GM18505 (cell line): ENCODE results near the gene SHLD1.
"Not testable (repeated sequence)": the region's sequence is repeated elsewhere in the genome, so short reads cannot be mapped to it uniquely, and the experiment has no call there.

Source experiments
- ATAC-seq: cut with Tn5 transposase; IDR thresholded peaks from one replicate; pipeline ENCODE4 v1.9.1; 2021; ENCODE audit not compliant: unreplicated experiment
- POLR2A ChIP-seq: IDR thresholded peaks from 4 replicates; pipeline ENCODE4 v1.6.1; 2011; ENCODE audit warnings: borderline replicate concordance; ENCODE audit not compliant: insufficient read depth, insufficient read length; ENCODE audit errors: extremely low read depth

Gene SHLD1

DNA sequence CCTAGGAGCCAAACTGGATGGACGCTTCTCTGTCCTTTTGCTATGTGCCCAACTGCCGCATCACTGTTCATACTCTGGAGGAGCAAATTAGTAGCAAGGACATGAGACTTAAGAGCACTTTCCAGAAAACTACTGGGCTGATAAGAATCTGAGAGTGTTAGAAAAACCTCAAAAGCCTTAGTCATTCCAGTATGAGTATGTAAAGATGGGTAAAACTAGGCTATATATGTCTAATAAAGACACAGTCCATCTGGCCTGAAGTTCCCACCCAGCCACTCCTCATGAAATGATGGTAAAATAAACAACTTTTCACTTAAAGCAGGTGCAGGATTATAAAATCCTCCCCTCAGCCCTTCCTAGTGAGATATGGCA, 30.6 kb downstream of the SHLD1 start:
- ATAC-seq: no peak
- no peak for TF ChIP-seq POLR2A

DNA sequence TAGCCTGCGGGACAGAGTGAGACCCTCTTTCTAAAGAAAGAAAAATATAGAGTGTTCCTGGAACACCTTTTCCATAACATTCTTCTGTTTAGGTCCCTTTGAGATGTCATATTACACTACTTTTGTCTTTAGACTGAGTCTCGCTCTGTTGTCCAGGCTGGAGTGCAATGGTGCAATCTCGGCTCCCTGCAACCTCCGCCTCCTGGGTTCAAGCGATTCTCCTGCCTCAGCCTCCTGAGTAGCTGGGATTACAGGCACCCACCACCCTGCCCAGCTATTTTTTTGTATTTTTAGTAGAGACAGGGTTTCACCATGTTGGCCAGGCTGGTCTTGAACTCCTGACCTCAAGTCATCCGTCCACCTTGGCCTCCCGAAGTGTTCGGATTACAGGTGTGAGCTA, 31.2 kb downstream of the SHLD1 start:
- not testable (repeated sequence) for ATAC-seq

DNA sequence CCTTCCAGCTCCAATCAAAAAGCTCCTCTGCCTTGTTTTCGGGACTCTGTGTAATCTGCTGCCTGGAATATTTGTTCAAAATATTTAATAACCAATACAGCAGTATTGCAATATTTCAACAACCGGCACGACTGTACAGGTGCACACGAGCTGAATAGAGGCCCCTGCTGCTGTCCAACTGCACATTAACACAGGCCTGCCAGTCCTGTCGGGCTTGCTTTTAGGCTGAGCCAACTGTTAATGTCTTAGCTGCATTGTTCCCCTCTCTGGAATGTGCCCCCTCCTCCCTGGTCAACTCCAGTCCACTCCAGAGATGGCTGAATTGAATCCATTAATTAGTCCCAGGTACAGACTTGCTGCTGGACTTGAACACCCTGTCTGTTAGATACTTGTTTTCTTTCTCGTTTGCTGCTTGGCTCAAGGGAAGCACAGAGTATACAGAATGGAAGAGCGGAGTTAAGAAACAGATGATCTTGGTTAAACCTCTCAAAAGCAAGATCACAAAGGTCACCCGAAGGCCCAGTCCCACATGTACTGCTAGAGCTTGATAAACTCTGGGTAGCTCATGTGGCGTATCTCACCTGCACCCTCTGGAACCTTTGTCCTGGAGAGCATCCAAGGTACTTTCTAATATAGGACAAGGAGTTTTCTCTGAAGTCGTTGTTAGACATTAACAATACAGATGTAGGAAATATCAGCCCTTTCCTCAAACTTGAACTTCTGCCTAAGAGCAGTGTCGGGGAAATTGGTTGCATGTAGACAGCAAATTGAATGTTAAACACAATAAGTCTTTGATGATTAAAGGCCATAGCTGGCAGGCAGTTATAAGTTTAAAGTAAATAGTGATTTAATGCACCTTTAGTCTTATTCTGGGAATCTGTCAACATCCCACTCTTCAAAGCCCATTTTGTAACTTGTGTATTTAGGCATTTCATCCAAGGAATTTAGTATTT, 31.9 kb downstream of the SHLD1 start:
- ATAC-seq: no peak

DNA sequence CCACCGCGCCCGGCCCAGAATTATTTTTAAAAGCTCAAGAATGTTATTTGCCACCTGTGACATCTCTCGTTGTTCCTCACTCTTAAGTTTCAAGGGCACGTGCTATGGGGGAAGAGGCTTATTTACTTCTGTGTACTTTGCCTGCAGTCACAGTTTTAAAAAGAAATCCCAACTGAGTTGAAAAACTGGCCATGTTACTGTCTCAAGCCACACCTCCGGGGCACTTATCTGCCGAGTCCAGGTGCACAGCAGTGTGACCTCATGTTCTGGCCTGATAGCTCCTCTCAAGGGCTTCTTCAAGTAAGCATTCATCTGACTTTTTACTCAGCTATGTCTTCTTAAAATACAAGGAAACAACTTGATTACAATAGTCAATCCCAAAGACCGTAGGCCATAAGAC, 34.5 kb downstream of the SHLD1 start:
- no peak for ATAC-seq
- TF ChIP-seq POLR2A: no peak

More for the DNA sequence above, 31.9 kb downstream of the SHLD1 start:
- no peak for TF ChIP-seq POLR2A

DNA sequence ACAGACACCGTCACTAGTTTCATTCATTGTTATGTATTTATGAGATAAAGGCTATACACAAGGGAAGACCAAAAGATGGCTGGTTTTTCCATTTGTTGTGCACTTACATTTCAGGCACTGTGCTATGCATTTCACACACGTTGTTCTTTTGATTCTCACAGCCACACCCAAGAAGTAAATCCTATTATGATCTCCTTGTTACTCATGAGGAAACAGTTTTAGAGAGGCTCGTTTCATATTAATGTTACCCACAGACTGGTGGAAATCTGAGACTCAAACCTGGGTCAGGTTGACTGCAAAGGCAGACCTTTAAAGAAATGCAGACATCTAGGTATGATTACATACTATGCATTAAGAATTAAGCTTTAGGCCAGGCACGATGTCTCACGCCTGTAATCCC, 34.9 kb downstream of the SHLD1 start:
- TF ChIP-seq POLR2A: no peak
- no peak for ATAC-seq

DNA sequence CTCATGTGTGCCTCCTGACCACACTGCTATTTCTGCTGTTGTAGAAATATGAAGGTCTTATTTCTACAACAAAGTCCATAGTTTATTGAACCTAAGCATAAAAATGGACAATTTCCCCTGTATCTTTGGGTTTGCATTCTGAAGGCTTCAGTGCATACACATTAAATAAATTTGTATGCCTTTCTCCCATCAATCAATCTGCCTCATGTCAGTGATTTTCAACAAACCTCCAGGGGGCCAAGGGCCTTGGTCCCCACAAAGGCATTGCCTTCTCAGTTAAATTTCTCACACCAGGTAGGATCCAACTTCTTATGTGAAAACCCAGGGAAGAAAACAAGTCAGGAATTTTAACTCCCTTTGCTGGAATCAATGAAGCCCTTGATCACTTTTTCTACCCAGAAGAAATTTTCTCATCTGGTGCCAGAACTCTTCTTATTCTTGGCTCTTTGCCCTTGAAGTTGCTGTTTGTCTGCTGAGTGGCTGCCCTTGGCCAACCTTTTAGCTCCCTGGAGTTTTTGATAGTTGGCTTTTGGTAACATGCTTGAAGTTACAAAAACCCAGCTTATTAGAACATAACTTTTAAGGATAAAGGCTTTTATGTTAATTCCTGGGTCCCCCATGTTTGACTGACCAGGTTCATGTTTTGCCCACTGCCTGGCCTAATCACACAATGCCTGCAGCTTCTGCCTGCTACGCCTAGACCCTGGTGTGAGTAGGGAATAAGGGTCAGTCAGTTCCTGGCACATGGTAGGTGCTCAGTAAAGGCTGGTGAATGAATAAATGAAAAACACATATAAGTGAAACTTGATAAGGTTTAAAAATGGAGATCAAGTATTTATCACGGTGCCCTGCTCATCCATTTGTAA, 37.0 kb downstream of the SHLD1 start:
- TF ChIP-seq POLR2A: no peak
- no peak for ATAC-seq

DNA sequence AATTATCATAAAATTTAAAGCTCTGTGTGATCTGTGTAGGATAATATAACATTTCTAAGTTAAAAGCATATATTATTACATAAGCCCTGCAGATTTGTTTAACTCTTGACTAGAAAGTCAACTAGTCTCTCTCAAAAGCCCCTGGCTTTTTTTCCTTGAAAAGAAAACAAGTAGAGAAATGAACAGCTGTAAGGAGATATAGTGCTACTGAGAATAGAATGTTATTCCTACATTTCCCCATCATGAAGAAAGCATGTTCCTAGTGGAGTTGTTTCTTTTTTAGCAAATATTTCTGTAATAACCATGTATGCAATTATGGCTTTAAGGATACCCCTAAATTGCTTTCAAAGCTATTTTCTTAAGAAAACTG, 37.6 kb downstream of the SHLD1 start:
- TF ChIP-seq POLR2A: no peak
- ATAC-seq: no peak

DNA sequence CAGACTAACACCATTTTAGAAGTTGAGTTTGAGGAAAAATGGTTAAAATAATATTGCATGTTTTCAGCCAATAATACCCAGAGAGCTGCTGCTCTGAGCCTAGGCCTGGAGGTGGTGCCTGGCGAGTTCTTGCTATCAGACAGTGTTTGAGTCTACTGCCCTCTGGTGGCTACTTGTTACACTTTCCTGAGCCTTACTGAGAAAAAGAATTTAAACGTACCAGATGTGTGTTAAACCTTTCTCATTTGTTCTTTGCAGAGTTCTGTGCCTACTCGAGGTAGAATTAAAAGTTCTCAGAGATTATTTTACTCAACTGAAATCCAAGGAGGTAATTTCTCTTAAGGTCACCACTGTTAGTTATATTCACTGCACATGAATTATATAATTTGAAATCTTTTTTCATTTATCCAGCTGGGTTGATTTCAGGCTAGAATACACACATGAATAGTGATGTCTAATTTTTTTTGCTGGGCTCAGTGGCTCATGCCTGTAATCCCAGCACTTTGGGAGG, 38.2 kb downstream of the SHLD1 start:
- ATAC-seq: peak; percentile 83
- no peak for TF ChIP-seq POLR2A

DNA sequence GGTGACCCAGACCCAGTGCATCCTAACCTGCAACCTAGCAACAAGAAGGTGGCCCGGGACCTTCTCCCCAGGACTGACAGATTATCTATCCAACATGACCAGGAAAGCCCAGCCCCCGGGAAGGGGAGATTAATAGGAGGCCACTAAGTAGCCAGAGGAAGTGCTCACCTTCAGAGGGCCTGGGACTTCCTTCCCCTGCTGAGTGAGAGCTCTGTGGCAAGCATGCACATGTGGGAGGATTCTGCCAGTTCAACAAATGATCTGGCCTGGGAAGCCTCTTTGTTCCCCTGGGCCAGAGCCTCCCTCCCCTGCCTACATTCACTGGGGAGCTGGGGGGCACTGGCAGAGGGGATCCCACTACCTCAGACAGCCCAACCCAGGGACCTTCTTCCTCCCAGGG, 39.6 kb downstream of the SHLD1 start:
- no peak for ATAC-seq

DNA sequence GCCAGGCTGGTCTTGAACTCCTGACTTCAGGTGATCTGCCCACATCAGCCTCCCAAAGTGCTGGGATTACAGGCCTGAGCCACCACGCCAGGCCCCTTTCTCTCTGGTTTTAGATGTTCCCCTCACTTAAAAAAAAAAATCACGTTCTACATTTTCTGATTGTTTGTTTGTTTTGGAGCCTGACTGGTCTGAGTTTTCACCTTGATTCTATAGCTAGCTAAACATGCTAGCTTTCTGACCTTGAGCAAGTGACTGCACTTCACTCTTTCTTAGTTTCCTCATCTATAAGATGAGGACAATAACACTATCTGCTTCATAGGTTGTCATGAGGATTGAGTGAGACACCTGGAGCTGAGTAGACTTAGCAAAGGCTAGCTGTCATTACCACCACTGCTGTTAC, 43.7 kb downstream of the SHLD1 start:
- TF ChIP-seq POLR2A: no peak
- no peak for ATAC-seq

More for the DNA sequence above, 39.6 kb downstream of the SHLD1 start:
- no peak for TF ChIP-seq POLR2A

DNA sequence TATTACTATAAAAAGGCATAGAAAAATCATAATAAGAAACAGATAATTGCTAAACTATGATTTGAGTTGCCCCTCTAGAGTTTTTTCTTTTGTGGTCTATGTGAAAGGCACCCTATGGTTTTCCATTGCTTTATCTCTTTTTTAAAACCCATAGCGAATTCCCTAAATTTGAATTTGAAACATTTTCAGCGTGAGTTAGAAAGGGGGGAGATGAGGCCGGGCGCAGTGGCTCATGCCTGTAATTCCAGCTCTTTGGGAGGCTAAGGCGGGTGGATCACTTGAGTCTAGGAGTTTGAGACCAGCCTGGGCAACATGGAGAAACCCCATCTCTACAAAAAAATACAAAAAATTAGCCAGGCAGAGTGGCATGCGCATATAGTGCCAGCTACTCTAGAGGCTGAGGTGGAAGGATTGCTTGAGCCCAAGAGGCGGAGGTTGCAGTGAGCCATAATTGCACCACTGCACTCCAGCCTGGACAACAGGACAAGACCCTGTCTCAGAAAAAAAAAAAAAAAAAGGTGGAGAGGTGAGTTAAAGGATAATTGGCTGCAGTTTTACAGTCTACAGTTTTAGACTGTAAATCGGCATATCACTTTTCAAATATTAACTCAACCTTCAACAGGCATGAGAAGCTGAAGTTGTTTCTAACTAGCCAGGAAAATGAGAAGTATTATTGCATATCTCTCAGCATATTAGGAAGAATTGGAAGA, 46.3 kb downstream of the SHLD1 start:
- no peak for ATAC-seq
- TF ChIP-seq POLR2A: no peak

DNA sequence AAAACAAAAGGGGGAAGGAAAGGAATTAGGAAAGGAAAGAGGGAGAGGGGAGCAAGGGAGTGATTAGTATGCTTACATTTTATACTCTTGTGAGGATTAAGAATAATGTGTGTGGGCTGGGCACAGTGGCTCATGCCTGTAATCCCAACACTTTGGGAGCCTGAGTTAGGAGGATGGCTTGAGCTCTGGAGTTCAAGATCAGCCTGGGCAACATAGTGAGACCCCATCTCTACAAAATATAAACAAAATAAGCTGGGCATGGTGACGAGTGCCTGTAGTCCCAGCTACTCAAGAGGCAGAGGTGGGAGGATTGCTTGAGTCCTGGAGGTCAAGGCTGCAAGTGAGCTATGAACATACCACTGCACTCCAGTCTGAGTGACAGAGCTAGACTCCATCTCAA, 47.0 kb downstream of the SHLD1 start:
- ATAC-seq: no peak
- TF ChIP-seq POLR2A: no peak

DNA sequence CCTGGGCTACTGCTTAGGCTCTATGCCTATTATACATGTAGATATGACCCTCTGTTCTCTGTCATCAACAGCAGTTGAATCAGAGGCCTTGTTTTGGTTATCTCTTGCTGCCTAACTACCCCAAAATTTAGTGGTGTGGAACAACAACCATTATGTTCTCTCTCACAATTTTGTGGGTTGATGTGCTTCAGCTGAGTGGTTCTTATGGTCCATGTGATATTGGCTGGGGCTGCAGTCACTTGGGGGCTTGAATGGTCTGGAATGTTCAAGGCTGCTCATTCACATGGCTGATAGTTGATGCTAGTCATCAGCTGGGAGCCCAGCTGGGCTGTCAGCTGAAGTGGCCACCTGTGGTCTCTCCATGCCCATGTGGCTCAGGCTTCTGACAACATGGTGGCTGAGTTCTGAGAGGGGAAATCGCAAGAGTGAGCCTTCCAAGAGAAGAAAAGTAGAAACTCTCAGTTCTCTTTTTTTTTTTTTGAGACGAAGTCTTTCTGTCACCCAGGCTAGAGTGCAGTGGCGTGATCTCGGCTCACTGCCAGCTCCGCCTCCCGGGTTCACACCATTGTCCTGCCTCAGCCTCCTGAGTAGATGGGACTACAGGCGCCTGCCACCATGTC, 47.8 kb downstream of the SHLD1 start:
- TF ChIP-seq POLR2A: peak; percentile 31
- peak; percentile 91 for ATAC-seq

DNA sequence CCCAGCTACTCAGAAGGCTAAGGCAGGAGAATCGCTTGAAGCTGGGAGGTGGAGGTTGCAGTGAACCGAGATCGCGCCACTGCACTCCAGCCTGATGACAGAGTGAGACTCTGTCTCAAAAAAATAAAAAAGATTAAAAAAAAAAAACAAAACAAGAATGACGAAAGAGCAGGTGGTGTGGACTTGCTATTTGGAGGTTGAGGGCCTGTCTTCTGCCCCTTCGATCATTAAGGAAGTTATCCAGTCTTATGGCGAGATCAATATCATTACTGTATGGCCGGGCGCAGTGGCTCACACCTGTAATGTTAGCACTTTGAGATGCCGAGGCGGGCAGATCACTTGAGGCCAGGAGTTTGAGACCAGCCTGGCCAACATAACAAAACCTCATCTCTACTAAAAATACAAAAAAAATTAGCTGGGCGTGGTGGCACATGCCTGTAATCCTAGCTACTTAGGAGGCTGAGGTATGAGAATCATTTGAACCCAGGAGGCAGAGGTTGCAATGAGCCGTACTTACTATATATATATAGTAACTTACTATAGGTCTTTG, 53.6 kb downstream of the SHLD1 start:
- ATAC-seq: not testable (repeated sequence)
